Subcutaneous adipose tissue (tissue), 4 donors: Measurements from ENCODE around the gene AP1G2. TPM values are rescaled to one million over a fixed set of nuclear protein-coding genes. Genes with fewer than 3 reads are reported as not detected.

Experiments
- total RNA-seq, 4 donors: library from RNA; depleted of rRNA; stranded (reverse); fragments of >200 nt; gene quantifications; one replicate each; pipeline ENCODE4 v1.1.0, GENCODE V29; 2016
- TF ChIP-seq, protein P1 (sequence below): fragments of 450-650 bp; IDR thresholded peaks from one replicate; pipeline ENCODE4 v1.5.1; 2016; ENCODE audit warnings: low read depth, mild to moderate bottlenecking, control low read depth, antibody characterized with exemption, moderate library complexity

The AP1G2 gene
- total RNA-seq, 4 donors from 2014 or later = 25.3 to 49.6 (median 30.8) TPM

DNA sequence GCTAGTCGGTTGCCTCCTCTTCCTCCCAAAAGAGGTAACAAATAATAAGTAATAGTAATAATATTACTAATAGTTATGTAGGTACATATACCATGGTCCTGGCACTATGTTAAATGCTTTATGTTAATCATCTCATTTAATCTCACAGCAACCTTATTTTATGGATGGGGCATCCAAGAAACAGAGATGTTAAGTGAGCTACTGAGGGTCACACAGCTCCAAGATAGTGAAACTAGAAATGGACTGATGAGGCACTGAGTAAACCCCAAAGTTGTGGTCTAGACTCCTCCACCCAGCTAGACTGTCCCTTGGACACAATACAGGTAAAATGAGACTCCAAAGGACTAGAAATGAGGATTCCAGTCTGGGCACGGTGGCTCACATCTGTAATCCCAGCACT, 31.1 kb downstream of the AP1G2 start:
- TF ChIP-seq, protein P1, sequence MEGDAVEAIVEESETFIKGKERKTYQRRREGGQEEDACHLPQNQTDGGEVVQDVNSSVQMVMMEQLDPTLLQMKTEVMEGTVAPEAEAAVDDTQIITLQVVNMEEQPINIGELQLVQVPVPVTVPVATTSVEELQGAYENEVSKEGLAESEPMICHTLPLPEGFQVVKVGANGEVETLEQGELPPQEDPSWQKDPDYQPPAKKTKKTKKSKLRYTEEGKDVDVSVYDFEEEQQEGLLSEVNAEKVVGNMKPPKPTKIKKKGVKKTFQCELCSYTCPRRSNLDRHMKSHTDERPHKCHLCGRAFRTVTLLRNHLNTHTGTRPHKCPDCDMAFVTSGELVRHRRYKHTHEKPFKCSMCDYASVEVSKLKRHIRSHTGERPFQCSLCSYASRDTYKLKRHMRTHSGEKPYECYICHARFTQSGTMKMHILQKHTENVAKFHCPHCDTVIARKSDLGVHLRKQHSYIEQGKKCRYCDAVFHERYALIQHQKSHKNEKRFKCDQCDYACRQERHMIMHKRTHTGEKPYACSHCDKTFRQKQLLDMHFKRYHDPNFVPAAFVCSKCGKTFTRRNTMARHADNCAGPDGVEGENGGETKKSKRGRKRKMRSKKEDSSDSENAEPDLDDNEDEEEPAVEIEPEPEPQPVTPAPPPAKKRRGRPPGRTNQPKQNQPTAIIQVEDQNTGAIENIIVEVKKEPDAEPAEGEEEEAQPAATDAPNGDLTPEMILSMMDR = no peak

DNA sequence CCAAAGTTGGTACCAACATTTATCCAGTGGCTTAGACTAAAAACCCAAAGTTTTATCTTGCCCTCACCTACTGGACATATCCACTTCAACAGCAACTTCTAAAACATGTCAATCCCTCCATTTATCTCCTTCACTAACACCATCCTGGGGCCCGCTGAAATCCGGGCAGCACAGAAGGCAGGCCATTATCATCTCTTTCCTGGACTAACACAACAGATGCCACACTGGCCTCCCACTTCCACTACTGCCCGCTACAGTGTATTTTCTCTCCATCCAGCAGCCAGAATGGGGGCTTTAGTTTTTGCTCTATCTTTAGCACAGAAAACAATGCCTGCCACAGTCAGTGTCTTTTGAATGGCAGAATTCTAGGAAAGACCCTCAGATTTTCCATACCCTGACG, 31.6 kb downstream of the AP1G2 start:
- TF ChIP-seq, protein P1 = no peak

GRCh38 chr14:23533652-23534435, 33.7 kb downstream of the AP1G2 start:
- TF ChIP-seq, protein P1 = no peak

DNA sequence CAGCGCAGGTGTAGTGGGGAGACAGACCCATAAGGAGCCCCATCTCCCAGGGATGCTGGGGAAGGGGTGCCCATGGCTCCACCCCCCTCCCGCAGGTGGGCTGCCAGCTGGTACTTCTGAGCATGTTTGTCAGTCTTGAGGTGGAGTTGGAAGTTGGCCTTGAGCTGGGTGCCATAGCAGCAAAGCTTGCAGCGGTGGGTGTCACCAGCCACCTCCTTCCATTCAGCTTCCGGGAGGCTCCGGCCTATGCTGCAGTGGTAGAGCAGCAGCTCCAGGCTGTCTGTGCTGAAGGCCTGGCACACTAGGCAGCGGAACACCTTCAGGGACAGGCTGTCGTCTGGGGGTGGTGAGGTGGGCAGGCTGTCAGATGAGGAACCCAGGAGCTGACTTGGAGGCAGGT, 34.9 kb downstream of the AP1G2 start:
- TF ChIP-seq, protein P1 = no peak

- TF ChIP-seq, protein P1 = no peak
Observed at GRCh38 chr14:23531391-23531790, 36.2 kb downstream of the AP1G2 start.

GRCh38 chr14:23530375-23531055, 37.1 kb downstream of the AP1G2 start:
- TF ChIP-seq, protein P1 = no peak

DNA sequence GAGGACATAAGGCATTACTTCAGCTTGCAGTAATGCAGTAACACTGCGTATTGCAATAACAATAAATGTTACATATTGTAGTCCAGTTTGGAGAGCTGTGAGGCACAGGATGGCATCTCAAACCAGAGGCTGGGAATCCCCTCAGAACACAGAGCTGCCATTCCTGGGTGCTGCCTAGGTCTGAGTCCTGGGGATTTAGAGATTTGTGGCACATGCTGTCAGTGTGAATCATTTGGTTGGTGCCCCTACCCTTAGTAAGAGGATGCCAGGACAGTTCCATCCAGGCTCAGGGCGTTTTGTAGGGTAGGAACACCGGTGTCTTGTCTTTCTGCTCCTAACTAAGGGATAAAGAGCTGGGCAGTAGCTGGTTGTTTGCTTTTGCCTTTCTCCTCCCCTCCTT, 38.6 kb downstream of the AP1G2 start:
- TF ChIP-seq, protein P1 = no peak
